ENCODE measurements around the gene MUC12.
"Not testable (repeated sequence)": the region's sequence is repeated elsewhere in the genome, so short reads cannot be mapped to it uniquely, and the experiment has no call there.

Gene MUC12, protein sequence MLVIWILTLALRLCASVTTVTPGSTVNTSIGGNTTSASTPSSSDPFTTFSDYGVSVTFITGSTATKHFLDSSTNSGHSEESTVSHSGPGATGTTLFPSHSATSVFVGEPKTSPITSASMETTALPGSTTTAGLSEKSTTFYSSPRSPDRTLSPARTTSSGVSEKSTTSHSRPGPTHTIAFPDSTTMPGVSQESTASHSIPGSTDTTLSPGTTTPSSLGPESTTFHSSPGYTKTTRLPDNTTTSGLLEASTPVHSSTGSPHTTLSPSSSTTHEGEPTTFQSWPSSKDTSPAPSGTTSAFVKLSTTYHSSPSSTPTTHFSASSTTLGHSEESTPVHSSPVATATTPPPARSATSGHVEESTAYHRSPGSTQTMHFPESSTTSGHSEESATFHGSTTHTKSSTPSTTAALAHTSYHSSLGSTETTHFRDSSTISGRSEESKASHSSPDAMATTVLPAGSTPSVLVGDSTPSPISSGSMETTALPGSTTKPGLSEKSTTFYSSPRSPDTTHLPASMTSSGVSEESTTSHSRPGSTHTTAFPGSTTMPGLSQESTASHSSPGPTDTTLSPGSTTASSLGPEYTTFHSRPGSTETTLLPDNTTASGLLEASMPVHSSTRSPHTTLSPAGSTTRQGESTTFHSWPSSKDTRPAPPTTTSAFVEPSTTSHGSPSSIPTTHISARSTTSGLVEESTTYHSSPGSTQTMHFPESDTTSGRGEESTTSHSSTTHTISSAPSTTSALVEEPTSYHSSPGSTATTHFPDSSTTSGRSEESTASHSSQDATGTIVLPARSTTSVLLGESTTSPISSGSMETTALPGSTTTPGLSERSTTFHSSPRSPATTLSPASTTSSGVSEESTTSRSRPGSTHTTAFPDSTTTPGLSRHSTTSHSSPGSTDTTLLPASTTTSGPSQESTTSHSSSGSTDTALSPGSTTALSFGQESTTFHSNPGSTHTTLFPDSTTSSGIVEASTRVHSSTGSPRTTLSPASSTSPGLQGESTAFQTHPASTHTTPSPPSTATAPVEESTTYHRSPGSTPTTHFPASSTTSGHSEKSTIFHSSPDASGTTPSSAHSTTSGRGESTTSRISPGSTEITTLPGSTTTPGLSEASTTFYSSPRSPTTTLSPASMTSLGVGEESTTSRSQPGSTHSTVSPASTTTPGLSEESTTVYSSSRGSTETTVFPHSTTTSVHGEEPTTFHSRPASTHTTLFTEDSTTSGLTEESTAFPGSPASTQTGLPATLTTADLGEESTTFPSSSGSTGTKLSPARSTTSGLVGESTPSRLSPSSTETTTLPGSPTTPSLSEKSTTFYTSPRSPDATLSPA (N-terminal part only)

DNA sequence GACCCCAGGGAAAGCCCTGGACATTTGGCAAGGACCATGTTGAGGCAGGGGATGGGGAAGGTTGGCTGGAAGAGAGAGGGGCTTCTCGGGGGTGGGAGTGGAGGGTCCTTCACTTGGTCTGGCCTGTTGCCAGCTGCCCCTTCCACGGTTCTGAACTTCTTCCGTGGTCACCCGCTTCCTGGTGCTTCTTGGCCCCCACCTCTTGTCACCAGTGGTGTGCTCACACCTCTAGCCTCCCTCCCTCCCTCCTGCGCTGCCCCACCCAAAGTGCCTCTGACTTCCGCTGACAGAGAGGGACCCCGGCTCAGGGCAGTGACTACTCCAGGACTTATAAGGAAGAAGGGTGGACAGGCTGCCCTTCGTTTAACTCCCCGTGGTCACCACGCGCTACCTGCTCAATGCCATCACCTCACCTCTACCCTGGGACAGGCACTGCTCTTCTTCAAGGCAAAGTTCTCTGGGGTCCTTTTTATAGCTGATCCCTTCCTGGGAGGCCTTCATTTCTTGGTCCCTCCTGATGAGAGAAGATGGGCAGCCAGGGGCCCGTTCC lies at the start of gene MUC12:
Gene MUC12, plus strand, starts transcription at position 500 of the 550 bp plus-strand sequence. CDS start 58 bp downstream, outside the sequence.
- DNase-seq = no peak

DNA sequence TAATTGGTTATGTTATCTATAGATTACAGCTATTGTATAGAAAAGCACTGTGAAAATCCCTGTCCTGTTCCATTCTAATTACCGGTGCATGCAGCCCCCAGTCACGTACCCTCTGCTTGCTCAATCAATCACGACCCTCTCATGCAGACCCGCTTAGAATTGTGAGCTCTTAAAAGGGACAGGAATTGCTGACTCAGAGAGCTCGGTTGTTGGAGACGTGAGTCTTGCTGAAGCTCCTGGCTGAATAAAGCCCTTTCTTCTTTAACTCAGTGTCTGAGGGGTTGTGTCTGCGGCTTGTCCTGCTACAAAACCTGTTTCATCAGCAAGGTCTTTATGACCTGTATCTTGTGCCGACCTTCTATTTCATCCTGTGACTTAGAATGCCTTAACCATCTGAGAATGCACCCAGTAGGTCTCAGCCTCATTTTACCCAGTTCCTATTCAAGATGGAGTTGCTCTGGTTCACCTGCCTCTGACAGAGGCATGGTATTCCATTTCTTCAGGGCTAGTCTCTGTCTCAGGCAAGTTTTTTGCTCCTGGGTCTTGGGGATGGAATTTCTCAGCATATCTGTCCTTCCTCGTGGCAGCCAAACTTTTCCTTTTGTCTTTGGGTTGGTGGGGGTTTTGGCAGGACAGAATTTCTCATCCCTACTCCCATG lies 49.5 kb upstream of the MUC12 start:
- DNase-seq = not testable (repeated sequence)

DNA sequence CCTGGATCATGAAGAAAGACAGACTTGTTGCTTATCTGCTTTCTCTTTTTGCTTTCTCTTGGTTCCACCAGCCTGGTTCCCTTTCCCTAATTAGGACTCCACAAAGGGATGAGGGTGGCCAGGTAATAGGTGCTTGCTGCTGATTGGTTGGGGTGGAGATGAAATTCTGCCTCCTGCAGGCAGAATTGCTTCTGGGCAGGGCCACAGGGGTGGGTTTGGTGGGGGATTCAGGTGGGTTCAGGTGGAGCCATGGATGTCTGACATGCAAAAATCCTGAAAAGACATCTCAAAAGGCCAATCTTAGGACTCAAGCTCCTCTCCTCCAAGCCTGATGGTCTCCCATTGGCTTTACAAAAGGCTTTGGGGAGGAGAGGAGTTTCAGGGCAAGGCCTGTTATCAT lies 48.3 kb upstream of the MUC12 start:
- no peak for DNase-seq

DNA sequence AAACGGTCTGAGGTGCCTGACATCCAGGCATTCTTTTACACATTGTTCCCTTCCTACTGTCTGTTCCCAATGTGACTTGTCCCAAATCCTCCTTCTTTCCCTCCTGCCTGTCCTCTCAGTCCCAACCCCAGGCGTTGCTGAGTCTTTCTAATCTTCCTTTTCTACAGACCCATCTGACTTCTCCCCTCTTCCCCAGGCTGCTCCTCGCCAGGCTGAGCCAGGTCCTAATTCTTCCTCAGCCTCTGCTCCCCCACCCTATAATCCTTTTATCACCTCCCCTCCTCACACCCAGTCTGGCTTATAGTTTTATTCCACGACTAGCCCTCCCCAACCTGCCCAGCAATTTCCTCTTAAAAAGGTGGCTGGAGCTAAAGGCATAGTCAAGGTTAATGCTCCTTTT lies 45.7 kb upstream of the MUC12 start:
- DNase-seq = not testable (repeated sequence)

DNA sequence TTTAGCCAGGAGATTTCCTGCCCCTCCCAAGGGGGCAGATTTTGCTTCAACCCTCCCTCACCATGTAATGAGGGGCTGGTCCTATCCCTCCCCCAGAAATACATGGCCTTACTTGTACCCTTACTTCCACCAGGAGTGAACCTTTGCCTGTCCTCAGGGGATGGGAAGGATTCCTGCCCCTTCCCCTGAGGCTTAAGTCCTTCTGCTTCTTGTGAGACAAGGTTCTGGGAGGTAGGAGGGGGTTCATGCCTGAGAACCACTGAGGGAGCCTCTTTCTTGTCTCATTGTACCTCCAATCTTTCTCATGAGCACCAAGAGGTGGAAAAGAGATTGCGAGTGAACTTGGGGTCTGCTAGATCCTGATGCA lies 39.6 kb upstream of the MUC12 start:
- DNase-seq = no peak

DNA sequence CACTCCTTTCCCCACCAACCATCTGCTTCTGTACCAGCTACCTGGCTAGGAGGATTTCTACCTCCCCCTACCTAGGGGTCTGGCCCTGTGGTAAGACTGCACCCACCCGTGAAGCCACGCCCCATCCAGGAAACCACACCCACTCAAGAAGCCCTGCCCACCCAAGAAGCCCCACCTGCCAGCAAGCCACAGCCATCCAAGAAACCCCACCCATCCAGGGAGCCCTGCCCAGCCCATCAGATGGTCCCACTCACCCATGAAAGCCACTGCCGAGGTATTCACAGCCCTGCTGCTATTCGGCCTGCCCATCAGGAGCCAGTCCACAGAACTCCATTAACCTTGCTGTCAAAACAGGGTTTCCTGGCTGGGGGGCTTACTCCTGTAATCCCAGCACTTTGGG lies 35.6 kb upstream of the MUC12 start:
- no peak for DNase-seq

DNA sequence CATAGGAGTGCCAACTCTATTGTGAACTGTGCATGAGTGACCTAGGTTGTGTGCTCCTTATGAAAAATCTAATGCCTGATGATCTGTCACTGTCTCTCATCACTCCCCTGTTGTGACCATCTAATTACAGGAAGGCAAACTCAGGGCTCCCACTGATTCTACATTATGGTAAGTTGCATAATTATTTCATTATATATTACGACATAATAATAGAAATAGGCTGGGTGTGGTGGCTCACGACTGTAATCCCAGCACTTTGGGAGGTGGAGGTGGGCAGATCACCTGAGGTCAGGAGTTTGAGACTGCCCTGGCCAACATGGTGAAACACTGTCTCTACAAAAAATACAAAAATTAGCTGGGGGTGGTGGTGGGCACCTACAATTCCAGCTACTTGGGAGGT lies 34.0 kb upstream of the MUC12 start:
- not testable (repeated sequence) for DNase-seq

DNA sequence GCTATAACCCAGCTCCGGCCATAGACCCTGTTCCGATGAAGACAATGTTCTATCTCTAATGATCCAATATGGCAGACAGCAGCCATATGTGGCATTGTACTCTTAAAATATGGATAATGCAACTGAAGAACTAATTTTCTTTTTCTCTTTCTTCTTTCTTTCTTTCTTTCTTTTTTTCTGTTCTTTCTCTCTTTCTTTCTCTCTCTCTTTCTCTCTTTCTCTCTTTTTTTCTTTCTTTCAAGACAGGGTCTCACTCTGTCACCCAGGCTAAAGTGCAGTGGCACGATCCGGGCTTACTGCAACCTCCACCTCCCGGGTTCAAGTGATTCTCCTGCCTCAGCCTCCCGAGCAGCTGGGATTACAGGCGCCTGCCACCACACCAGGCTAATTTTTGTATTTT lies 33.2 kb upstream of the MUC12 start:
- DNase-seq = not testable (repeated sequence)

DNA sequence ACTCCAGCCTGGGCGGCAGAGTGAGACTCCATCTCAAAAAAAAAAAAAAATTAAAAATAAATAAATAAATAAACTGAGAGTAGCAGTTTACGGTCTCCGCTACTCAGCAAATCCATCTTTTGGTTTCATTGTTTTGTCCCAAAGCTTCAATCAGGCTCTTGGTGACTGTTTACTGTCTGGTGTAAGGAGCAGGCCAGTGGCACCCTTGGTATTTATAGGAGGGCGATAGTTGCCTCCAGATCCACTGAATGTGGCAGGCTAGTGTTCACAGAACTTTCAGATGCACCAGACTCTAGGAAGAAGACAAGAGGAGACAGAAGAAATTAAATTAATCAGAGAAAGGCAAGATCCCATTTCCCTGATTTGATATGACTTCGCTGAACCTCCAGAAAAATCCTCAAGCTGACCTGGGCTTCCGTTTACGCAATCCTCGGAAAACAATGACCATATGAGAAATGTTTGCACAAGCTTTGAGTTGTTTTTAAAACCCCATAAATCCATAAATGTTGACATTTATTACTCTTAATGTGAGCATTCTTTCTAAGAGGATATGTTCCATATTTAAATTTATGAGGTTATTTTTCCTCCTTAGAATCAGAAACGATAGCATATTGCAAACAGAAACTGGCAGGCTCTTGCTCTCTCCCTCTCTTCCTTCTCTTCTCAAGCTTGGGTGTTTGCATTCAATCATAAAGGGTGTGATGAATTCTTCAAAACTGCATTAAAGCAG lies 27.2 kb upstream of the MUC12 start:
- no peak for DNase-seq

DNA sequence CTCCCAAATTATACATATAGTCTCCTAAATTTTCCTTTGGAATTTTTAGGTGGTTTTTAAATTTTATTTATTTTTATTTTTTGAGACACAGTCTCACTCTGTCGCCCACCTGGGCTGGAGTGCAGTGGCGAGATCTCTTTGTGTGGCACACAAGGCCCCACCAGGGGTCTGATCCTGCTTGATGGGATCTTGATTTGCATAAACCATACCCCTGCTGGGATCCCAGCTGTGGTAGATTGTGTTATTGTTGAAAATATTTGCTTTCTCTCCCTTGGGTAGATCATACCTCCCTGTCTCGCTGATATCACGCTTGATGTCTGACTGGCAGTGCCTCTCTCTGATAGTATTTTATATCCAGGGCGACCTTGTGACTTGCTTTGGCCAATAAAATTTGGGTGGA lies 25.7 kb upstream of the MUC12 start:
- no peak for DNase-seq

DNA sequence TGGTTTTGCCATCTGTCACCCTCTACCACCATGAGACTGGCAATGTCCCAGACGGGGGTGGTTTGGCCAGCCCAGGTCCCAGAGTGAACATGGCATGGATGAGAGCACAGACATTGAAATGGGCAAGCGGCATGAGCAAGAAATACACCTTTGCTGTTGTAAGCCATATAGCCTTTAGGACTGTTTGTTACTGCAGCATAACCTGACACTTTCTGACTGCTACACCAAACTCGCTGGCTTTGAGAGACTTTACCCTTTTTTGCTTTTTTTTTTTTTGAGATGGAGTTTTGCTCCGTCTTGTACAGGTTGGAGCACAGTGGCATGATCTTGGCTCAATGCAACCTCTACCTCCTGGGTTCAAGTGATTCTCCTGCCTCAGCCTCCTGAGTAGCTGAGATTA lies 25.2 kb upstream of the MUC12 start:
- DNase-seq = no peak

DNA sequence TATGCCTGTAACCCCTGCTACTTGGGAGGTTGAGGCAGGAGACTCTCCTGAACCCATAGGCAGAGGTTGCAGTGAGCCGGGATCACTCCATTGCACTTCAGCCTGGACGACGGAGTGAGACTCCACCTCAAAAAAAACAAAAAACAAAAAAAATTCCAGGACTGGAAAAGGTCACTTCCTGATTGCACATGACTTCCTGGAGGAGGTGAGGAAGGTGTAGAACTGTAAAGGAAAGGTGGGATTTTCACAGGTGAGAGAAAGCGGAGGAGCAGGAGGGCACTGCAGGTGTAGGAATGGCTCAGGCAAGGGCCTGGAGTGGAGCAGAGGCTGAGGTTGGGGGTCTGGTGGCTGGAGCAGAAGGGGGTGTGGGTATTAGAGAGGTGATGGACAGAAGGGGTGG lies 23.3 kb upstream of the MUC12 start:
- no peak for DNase-seq

DNA sequence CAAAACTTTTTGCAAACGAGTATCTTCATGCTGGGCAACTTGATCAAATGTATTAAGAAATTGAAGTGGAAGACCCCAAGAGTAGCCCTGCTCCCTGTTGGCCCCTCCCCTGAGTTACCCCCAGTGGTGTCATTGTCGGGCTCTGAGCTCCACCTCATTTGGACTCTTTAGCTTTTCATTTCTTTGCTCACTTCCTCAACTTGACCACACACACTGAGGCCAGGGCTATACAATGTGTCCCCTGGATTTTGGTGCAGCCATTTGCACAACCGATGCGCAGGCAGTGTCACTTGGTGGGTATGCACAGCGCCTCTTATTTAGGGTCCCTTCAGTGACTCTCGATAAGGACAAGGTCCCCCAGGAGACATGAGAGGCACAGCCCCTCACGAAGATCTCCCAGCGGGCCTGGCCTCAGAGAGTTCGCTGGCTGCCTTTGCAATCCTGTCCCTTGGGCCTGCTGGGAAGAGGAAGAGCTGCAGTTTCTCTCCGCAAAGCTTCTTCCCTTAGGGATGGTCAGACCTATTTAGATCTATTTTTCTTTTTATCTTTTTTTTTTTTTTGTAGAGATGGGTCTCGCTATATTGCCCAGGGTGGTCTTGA lies 22.5 kb upstream of the MUC12 start:
- no peak for DNase-seq

DNA sequence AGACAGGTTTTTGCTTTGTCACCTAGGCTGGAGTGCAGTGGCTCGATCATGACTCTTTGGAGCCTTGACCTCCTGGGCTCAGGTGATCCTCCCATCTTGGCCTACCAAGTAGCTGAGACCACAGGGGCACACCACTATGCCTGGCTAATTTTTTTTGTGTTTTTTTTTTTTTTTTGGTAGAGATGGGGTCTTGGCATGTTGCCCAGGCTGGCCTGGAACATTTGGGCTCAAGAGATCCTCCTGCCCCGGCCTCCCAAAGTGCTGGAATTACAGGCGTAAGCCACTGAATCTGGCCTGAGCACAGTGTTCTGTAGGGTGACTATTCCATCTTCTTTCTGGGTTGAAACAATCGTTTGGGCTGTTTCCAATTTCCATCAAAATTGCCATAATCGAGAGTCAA lies 21.6 kb upstream of the MUC12 start:
- DNase-seq = no peak

DNA sequence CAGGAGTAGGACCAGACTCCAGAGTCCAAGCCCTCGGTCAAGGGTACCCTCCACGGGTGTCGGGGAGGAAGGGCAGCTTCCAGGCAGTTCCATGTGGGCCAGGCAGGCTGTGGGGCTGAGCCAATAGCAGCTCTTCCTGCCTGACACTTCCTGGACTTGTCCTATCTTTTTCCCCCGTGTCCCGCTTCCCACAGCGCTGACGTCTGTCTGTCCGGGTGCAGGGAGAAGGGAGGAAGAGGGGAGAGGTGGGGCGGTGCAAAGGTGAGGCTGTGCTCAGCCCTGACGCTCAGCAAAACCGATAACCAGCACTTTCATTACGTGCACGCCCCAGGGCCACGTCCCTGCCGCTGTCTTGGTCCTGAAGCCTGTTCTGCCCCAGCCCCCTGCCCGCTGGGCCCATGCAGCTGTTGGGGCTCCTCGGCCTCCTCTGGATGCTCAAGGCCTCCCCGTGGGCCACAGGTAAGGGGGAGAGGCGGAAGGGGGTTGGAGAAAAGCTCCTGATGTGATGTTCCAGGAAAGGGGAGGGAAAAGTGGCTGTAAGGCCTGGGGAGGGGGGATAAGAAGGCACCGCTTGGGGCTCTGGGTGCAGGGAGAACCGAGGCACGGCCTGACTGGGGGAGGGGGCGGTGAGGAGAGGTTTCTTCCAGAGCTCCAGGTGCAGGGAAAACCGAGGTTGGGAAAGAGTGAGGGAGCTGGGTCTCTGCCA lies 20.0 kb upstream of the MUC12 start, which contains the start of gene MUC3A:
Gene MUC3A, plus strand, starts transcription at position 308 of the 706 bp plus-strand sequence. Its CDS starts 91 bp downstream, at position 399.
- no peak for DNase-seq

DNA sequence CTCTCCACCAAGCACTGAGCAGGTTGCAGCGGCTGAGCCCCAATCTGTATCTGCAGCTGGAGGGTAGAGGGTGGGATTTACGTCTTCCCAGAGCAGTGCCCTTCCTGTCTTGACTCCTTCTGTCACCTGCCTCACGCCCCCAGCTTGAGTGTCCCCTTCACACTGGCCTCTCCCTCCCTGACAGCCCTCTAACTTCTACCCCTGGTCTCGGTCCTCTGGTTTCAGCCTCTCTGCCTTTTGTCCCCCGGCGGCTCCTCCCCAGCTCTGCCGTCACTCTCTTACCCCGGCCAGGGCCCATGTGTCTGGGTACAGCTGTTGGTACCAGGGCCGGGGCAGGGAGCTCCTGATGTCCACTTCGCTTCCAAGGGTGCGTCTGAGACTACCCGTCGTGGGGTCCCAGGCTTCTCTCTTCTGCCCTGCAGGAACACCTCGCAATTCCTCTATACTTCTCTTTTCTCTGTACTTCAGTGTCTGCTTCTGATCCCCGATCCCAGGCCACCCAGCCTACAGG lies 19.4 kb upstream of the MUC12 start:
- DNase-seq = no peak

DNA sequence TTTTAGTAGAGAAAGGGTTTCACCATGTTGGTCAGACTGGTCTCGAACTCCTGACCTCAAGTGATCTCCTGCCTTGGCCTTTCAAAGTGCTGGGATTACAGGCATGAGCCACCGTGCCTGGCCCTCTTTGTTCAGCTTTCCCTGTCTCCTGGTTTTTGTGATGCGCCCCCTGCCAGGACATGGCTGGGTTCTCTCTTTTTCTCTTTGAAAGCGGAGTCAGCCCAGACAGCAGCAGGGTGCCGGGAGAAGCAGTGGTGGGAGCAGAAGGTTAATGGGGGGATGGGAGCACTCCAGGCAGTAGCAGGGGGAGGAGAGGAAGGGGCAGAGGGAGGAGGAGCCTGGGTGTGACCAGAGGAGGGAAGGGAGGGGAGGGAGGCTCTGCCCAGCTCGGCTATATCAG lies 18.2 kb upstream of the MUC12 start:
- no peak for DNase-seq

DNA sequence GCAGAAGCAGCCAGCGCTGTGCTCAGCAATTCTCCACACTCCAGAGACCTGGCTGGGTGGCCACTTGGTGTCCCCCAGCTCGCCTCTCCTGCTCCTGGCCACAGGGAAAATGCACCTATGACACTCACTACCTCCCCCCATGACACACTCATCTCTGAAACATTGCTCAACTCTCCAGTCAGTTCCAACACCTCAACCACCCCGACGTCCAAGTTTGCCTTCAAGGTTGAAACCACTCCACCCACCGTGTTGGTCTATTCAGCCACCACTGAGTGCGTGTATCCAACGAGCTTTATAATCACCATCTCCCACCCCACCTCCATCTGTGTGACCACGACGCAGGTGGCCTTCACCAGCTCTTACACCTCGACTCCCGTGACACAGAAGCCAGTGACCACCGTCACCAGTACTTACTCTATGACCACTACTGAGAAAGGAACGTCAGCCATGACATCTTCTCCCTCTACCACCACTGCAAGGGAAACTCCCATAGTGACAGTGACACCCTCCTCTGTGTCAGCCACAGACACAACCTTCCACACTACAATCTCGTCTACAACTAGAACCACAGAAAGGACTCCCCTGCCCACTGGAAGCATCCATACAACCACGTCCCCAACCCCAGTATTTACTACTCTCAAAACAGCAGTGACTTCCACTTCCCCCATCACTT lies 17.3 kb upstream of the MUC12 start:
- DNase-seq = no peak

DNA sequence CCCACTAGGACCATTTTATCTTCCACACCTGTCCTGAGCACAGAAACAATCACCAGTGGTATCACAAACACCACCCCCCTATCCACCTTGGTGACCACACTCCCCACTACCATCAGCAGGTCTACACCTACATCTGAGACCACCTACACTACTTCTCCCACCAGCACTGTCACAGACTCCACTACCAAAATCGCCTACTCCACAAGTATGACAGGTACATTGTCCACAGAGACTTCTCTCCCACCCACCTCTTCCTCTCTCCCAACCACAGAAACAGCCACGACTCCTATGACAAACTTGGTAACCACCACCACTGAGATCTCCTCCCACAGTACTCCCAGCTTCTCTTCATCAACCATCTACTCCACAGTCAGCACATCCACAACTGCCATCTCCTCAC lies 16.7 kb upstream of the MUC12 start:
- no peak for DNase-seq

Data from NK-92 treated with Interleukin-12 subunit alpha and Interleukin-12 subunit beta, amount 100 ng/mL, for 24 hours (cell line).